Activated T-helper 2 cell treated with anti-CD3 and anti-CD28 coated beads, Interferon-gamma antibody, Interleukin-2, Interleukin-4, amounts not matched to agents 10 μg/mL and 5 μg/mL and 100 μg/mL, durations not matched to agents 14 hours and 24 hours and 36 hours (primary cell): ENCODE data around the gene SUGP1. TPM values are rescaled to one million over a fixed set of nuclear protein-coding genes. Genes with fewer than 3 reads are reported as not detected.
A peak's percentile ranks its signal among the peaks of the same experiment; 100 is the strongest.

ENCODE experiments used
- DNase-seq: peaks from one replicate; pipeline ENCODE4 v3.0.0; 2021; ENCODE audit warnings: low spot score
- H3K27ac Mint-ChIP-seq: one replicate; pipeline ENCODE4 v1.8.0; 2021; ENCODE audit warnings: mixed read lengths
- H3K27me3 Mint-ChIP-seq: one replicate; pipeline ENCODE4 v1.8.0; 2021; ENCODE audit warnings: low read depth, mixed read lengths
- H3K36me3 Mint-ChIP-seq: one replicate; pipeline ENCODE4 v1.8.0; 2021; ENCODE audit warnings: low read depth, mixed read lengths
- H3K4me1 Mint-ChIP-seq: one replicate; pipeline ENCODE4 v1.8.0; 2021; ENCODE audit warnings: low read depth, mixed read lengths
- H3K4me3 Mint-ChIP-seq: one replicate; pipeline ENCODE4 v1.8.0; 2021; ENCODE audit warnings: low read depth, mild to moderate bottlenecking, moderate library complexity, mixed read lengths
- H3K9me3 Mint-ChIP-seq: one replicate; pipeline ENCODE4 v1.8.0; 2021; ENCODE audit warnings: mixed read lengths
- intact Hi-C: fragments of 100-400 bp; cut with micrococcal nuclease; formaldehyde crosslinking; loops from one replicate; pipeline ENCODE4 v1.15.1; 2023
- total RNA-seq: library from RNA; stranded (reverse); gene quantifications from 2 replicates; pipeline ENCODE4 v1.2.3, GENCODE V29; 2022

SUGP1 gene, protein sequence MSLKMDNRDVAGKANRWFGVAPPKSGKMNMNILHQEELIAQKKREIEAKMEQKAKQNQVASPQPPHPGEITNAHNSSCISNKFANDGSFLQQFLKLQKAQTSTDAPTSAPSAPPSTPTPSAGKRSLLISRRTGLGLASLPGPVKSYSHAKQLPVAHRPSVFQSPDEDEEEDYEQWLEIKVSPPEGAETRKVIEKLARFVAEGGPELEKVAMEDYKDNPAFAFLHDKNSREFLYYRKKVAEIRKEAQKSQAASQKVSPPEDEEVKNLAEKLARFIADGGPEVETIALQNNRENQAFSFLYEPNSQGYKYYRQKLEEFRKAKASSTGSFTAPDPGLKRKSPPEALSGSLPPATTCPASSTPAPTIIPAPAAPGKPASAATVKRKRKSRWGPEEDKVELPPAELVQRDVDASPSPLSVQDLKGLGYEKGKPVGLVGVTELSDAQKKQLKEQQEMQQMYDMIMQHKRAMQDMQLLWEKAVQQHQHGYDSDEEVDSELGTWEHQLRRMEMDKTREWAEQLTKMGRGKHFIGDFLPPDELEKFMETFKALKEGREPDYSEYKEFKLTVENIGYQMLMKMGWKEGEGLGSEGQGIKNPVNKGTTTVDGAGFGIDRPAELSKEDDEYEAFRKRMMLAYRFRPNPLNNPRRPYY
- total RNA-seq = 67.6 and 73.4 TPM in 2 replicates

DNA sequence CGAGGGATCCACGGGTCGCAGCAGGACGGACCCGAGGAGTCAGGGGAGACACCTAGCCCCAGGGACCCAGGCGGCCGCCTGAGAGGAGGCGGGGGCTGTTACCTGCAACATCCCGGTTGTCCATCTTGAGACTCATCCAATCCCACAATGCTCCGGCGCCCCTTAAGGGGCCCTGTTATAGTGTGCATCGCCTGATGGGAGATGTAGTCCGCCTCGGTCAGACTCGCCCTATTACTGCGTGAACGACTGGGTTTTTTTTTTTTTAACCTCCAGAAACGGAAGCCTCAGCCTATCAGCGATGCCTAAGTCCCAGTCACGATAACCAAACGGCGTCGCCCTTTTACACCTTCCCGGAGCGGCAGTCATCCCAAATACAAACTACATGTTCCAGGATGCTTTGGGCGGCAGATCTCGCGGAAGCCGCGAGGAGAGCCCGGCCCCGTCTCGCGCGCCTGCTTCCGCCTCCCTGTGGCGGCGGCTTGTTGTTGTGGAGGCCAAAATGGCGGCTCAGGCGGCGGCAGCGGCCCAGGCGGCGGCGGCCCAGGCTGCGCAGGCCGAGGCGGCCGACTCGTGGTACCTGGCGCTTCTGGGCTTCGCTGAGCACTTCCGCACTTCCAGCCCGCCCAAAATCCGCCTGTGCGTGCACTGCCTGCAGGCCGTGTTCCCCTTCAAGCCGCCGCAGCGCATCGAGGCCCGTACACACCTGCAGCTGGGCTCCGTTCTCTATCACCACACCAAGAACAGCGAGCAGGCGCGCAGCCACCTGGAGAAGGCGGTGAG lies at the start of gene SUGP1, which contains the start of gene MAU2:
SUGP1 (minus strand) TSS at position 149 of the 780 bp plus-strand sequence; CDS start at position 136, 13 bp downstream.
MAU2 (plus strand) TSS at position 469 of the 780 bp plus-strand sequence; CDS start at position 500, 31 bp downstream.
- H3K4me1 Mint-ChIP-seq = peaks cover 29% of the 10 kb centered on the region
- peaks cover 33% of the 10 kb centered on the region for H3K36me3 Mint-ChIP-seq
- DNase-seq = peak; percentile 91
- H3K9me3 Mint-ChIP-seq = no peaks in the 10 kb centered on the region
- peak within 1 kb of the TSS; percentile 100 for H3K27ac Mint-ChIP-seq
- no peaks in the 10 kb centered on the region for H3K27me3 Mint-ChIP-seq
- intact Hi-C loops = loop anchor here (1.0 to 2.0 kb wide), 3 partner anchors 40 to 182 kb away; partner anchors contain the start of genes BORCS8, RFXANK and TMEM161A
- peak within 1 kb of the TSS; percentile 95 for H3K4me3 Mint-ChIP-seq

GRCh38 chr19:19368087-19368486 lies 47.8 kb upstream of the SUGP1 start:
- intact Hi-C loops = no loop called here
- no peak overlapping the region for H3K27ac Mint-ChIP-seq

GRCh38 chr19:19366434-19367396 lies 46.4 kb upstream of the SUGP1 start:
- peaks cover 13% of the 10 kb centered on the region for H3K4me1 Mint-ChIP-seq

More at GRCh38 chr19:19368087-19368486, 47.8 kb upstream of the SUGP1 start:
- no peaks in the 10 kb centered on the region for H3K9me3 Mint-ChIP-seq
- H3K4me3 Mint-ChIP-seq = no peak overlapping the region
- no peak for DNase-seq
- no peaks in the 10 kb centered on the region for H3K27me3 Mint-ChIP-seq
- peaks cover 17% of the 10 kb centered on the region for H3K4me1 Mint-ChIP-seq
- no peaks in the 10 kb centered on the region for H3K36me3 Mint-ChIP-seq

DNA sequence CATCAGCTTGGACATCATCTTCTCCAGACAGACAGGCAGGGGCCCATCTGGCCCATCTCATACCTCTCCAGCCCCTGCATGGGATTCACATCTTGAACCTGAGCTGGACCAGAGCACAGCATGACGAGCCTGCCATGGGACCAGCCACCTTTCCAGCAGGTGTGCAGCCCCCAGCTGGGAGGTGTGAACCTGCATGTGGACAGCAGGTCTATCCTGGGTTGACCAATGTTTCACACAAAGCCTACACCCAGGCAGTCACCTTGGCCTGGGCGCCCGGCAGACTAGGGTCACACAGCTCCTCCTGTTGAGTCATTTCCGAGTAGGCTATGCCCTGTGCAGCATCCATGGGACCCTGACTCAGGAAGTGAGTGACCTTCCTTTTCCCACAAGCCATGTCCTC lies 41.8 kb upstream of the SUGP1 start:
- intact Hi-C loops = no loop called here
- Mint-ChIP-seq H3K27me3 (no peaks in the 10 kb centered on the region), H3K27ac (peak overlapping the region; percentile 69), H3K36me3 (peaks cover 4% of the 10 kb centered on the region), H3K4me3 (no peak overlapping the region), H3K9me3 (no peaks in the 10 kb centered on the region), H3K4me1 (peaks cover 20% of the 10 kb centered on the region)
- no peak for DNase-seq

More at GRCh38 chr19:19366434-19367396, 46.4 kb upstream of the SUGP1 start:
- intact Hi-C loops = loop anchor here (1.0 to 2.0 kb wide), 2 partner anchors 40 to 124 kb away; no protein-coding TSS in a partner anchor
- DNase-seq = peak; percentile 68
- no peaks in the 10 kb centered on the region for H3K27me3 Mint-ChIP-seq
- H3K4me3 Mint-ChIP-seq = peak overlapping the region; percentile 1
- no peaks in the 10 kb centered on the region for H3K9me3 Mint-ChIP-seq
- H3K36me3 Mint-ChIP-seq = no peaks in the 10 kb centered on the region
- peak overlapping the region; percentile 50 for H3K27ac Mint-ChIP-seq

DNA sequence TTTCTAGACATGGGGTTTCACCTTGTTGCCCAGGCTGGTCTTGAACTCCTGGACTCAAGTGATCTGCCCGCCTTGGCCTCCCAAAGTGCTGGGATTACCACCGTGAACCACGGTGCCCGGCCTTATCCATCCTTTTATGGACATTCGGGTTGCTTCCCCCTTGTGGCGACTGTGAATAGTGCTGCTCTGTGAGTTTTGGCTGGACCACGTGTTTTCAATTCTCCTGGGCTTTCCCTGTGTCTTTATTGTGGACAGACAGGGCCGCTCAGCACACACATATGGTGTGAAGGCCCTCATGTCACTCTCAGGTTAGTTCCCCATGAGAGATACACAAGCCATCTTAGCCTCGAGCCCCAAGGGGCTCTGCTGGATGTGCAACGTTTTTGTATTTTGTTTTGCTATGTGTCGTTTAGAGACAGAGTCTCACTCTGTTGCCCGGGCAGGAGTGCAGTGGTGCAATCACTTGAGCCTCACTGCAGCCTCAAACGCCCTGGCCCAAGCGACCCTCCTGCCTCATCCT lies 40.8 kb upstream of the SUGP1 start:
- peaks cover 16% of the 10 kb centered on the region for H3K4me1 Mint-ChIP-seq
- no peaks in the 10 kb centered on the region for H3K9me3 Mint-ChIP-seq
- peaks cover 4% of the 10 kb centered on the region for H3K36me3 Mint-ChIP-seq
- H3K27ac Mint-ChIP-seq = peak overlapping the region; percentile 28
- DNase-seq = peak; percentile 62
- intact Hi-C loops = loop anchor here (2.0 kb wide), 1 partner anchor 40 kb away; the partner anchor contains the start of genes MAU2 and SUGP1
- H3K27me3 Mint-ChIP-seq = no peaks in the 10 kb centered on the region
- no peak overlapping the region for H3K4me3 Mint-ChIP-seq

- Mint-ChIP-seq H3K27me3 (no peaks in the 10 kb centered on the region), H3K9me3 (no peaks in the 10 kb centered on the region), H3K4me1 (peaks cover 9% of the 10 kb centered on the region), H3K36me3 (peaks cover 22% of the 10 kb centered on the region), H3K4me3 (no peak overlapping the region), H3K27ac (no peak overlapping the region)
- no peak for DNase-seq
- intact Hi-C loops = no loop called here
Observed at GRCh38 chr19:19356901-19357566, 36.7 kb upstream of the SUGP1 start.

DNA sequence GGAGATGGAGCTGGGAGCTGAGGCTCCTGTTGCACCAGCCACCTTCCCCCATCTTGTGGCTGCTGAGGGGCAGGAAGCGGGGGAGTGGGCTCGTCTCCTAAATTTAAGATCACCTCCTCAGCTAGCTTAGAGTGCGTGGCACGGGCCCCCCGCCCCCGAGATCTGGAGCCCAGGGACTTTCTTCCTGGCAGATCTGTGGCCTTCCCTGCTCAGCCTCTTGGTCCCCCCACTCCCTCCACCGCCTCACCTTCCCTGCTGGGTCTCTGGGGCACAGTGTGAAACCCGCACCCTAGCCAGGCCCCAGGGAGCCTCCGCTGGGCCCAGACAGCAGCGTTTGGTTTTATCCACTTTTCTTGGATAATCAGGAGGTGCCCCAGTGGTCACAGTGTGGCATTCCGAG lies 36.2 kb upstream of the SUGP1 start:
- Mint-ChIP-seq H3K4me1 (peaks cover 7% of the 10 kb centered on the region), H3K9me3 (no peaks in the 10 kb centered on the region), H3K27me3 (no peaks in the 10 kb centered on the region), H3K36me3 (peaks cover 24% of the 10 kb centered on the region), H3K27ac (no peak overlapping the region), H3K4me3 (no peak overlapping the region)
- no peak for DNase-seq
- intact Hi-C loops = no loop called here

DNA sequence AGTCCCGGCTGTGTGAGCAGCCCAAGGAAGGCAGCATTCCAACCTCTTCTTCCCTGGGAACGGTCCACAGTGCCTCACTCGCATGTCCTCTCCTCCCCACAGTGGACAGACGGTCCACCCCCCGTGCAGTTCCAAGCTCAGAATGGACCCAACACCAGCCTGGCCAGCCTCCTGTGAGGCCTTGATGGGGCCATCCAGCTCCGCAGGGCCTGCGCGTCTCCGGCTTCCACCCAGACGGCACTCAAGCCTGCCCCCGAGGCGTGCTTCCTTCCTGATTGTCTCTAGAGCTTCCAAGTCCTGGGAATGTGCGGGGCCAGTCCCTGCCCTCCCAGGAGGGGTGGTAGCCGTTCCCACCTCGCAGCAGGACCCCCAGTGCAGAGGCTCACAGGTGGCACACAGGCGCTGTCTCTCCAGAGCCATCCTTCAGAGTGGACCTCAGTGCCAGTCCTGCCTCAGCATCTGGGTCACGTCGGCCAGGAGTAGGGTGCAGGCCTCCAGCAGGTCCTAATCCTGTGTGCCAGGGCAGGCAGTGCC lies 35.4 kb upstream of the SUGP1 start:
- H3K9me3 Mint-ChIP-seq = no peaks in the 10 kb centered on the region
- no peak overlapping the region for H3K27ac Mint-ChIP-seq
- intact Hi-C loops = no loop called here

DNA sequence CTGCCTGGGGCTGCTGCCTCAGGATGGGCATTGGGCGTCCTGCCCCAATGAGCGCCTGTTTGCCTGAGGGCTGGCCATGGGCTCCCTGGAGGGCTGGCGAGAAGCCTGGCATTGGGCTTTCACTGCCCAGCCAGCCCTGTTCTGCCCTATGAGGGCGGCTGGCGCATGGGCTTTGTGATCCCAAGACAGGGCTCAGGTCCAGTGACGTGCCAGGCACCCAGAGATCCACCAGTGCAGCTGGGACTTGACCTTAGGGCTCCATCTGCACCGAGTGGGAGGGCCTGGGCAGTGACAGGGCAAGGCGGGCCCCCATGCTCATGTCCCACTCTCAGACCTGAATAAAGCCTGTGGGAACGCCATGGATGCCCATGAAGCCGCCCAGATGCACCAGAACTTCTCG lies 34.6 kb upstream of the SUGP1 start:
- Mint-ChIP-seq H3K27me3 (no peaks in the 10 kb centered on the region), H3K4me1 (peaks cover 2% of the 10 kb centered on the region), H3K9me3 (no peaks in the 10 kb centered on the region), H3K36me3 (peaks cover 28% of the 10 kb centered on the region), H3K27ac (no peak overlapping the region), H3K4me3 (no peak overlapping the region)
- intact Hi-C loops = no loop called here
- DNase-seq = no peak

More for the DNA sequence above, 35.4 kb upstream of the SUGP1 start:
- no peak for DNase-seq
- H3K4me1 Mint-ChIP-seq = peaks cover 2% of the 10 kb centered on the region
- peaks cover 24% of the 10 kb centered on the region for H3K36me3 Mint-ChIP-seq
- no peaks in the 10 kb centered on the region for H3K27me3 Mint-ChIP-seq
- H3K4me3 Mint-ChIP-seq = no peak overlapping the region

DNA sequence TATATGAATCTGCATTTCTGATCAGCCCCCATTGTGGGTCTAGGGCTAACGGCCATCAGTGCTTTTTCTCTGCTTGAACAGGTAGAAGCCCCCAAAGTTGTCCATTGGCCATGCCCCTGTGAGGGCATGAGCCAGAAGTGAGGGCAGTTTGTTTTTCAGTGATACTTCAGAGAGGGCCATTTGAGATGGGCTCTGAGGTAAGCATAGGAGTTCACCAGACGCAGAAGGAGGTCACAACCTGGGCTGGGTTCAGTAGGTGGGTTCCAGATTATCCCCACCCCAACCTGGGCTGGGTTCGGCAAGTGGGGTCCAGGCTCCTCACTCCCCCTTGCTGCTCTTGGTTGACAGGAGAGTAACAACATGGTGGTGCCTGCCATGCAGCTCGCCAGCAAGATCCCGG lies 33.7 kb upstream of the SUGP1 start:
- intact Hi-C loops = no loop called here
- Mint-ChIP-seq H3K27ac (no peak overlapping the region), H3K4me3 (no peak overlapping the region), H3K36me3 (peaks cover 31% of the 10 kb centered on the region), H3K9me3 (no peaks in the 10 kb centered on the region), H3K27me3 (no peaks in the 10 kb centered on the region), H3K4me1 (peaks cover 2% of the 10 kb centered on the region)
- DNase-seq = no peak

- intact Hi-C loops = no loop called here
- H3K36me3 Mint-ChIP-seq = peaks cover 32% of the 10 kb centered on the region
- H3K27me3 Mint-ChIP-seq = no peaks in the 10 kb centered on the region
- no peaks in the 10 kb centered on the region for H3K9me3 Mint-ChIP-seq
- H3K4me1 Mint-ChIP-seq = no peaks in the 10 kb centered on the region
- H3K27ac Mint-ChIP-seq = no peak overlapping the region
- no peak for DNase-seq
- no peak overlapping the region for H3K4me3 Mint-ChIP-seq
Observed at GRCh38 chr19:19352823-19353222, 32.5 kb upstream of the SUGP1 start.
